ENCODE results near the gene CD300LG. TPM values are rescaled to one million over a fixed set of nuclear protein-coding genes. Genes with fewer than 3 reads are reported as not detected.

CD300LG gene
- total RNA-seq, 2 donors from 2014 or later, result 0.32 TPM; not detected in 1

- Histone ChIP-seq H3K9me3 (no peaks in the 10 kb centered on the region), H3K4me3 (no peak overlapping the region), H3K9ac (ENCODE audit: low read depth in 2 of 2, low read length in 2 of 2) (no peak overlapping the region), H3K27ac (no peak overlapping the region), H3K4me1 (no peaks in the 10 kb centered on the region), H3K27me3 (no peaks in the 10 kb centered on the region), H3K36me3 (no peaks in the 10 kb centered on the region)
- intact Hi-C loops (cut with DNase I), result no loop called here
- no peak for DNase-seq
- TF ChIP-seq CTCF (IDR thresholded peaks at IDR 0.05), result no peak
Observed at GRCh38 chr17:43812396-43813265, 34.3 kb upstream of the CD300LG start.

DNA sequence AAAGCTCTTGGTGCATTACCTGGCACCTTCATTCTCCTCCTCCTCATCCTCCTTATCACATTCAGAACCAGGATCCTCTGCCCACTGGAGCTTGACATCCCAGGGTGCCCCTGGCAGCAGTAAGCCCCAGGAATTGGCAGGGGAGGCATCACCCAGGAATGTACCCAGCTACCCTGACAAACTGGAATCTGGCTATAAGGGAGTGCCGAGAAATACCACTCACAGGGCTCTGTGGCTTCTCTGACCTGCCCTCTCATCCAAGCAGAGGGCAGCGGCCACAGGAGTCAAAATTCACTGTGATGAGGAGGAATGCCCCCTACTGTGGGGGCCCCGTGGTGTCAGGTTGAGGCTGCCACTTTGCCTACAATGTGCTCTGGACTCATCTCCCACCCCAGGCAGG, 33.6 kb upstream of the CD300LG start:
- H3K9ac ChIP-seq (ENCODE audit: low read depth in 2 of 2, low read length in 2 of 2), result no peak overlapping the region
- no peak for DNase-seq

DNA sequence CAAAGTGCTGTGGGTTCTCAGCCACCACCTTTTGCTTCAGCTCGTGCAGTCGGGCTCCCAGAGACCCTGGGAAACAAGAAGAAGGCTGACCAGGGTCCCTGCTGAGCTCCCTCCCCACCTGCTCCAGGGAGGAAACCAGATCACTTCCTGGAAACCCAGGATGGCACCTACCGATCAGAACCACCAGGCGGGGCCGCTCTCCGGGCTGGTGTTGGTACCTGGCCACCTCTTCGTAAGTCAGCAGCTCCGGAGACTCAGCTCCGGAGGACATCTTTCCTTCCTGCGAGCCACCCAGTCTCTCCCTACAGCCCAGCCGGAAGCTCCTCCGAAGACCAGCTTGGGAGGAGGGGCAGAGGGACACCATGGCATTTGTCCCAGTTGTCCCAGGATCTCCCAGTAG, 33.0 kb upstream of the CD300LG start:
- Histone ChIP-seq H3K9me3 (no peaks in the 10 kb centered on the region), H3K4me3 (no peak overlapping the region), H3K27ac (no peak overlapping the region), H3K9ac (ENCODE audit: low read depth in 2 of 2, low read length in 2 of 2) (no peak overlapping the region), H3K36me3 (no peaks in the 10 kb centered on the region), H3K27me3 (no peaks in the 10 kb centered on the region), H3K4me1 (no peaks in the 10 kb centered on the region)
- DNase-seq, result no peak
- intact Hi-C loops (cut with DNase I), result no loop called here
- no peak for TF ChIP-seq CTCF (IDR thresholded peaks at IDR 0.05)

More for the DNA sequence above, 33.6 kb upstream of the CD300LG start:
- Histone ChIP-seq H3K9me3 (no peaks in the 10 kb centered on the region), H3K4me3 (no peak overlapping the region), H3K27me3 (no peaks in the 10 kb centered on the region), H3K27ac (no peak overlapping the region), H3K4me1 (no peaks in the 10 kb centered on the region), H3K36me3 (no peaks in the 10 kb centered on the region)
- intact Hi-C loops (cut with DNase I), result no loop called here
- TF ChIP-seq CTCF (IDR thresholded peaks at IDR 0.05), result no peak

GRCh38 chr17:43814714-43815113, 32.3 kb upstream of the CD300LG start:
- H3K9ac ChIP-seq (ENCODE audit: low read depth in 2 of 2, low read length in 2 of 2), result no peak overlapping the region
- intact Hi-C loops (cut with DNase I), result no loop called here
- no peaks in the 10 kb centered on the region for H3K27me3 ChIP-seq
- H3K36me3 ChIP-seq, result no peaks in the 10 kb centered on the region
- H3K4me3 ChIP-seq, result no peak overlapping the region
- H3K27ac ChIP-seq, result no peak overlapping the region
- H3K9me3 ChIP-seq, result no peaks in the 10 kb centered on the region
- no peak for DNase-seq
- H3K4me1 ChIP-seq, result no peaks in the 10 kb centered on the region
- TF ChIP-seq CTCF (IDR thresholded peaks at IDR 0.05), result no peak

- Histone ChIP-seq H3K27me3 (no peaks in the 10 kb centered on the region), H3K36me3 (no peaks in the 10 kb centered on the region), H3K27ac (no peak overlapping the region), H3K9ac (ENCODE audit: low read depth in 2 of 2, low read length in 2 of 2) (no peak overlapping the region), H3K9me3 (no peaks in the 10 kb centered on the region), H3K4me3 (no peak overlapping the region), H3K4me1 (no peaks in the 10 kb centered on the region)
- no peak for DNase-seq
- no peak for TF ChIP-seq CTCF (IDR thresholded peaks at IDR 0.05)
- intact Hi-C loops (cut with DNase I), result no loop called here
Observed at GRCh38 chr17:43816336-43817320, 30.3 kb upstream of the CD300LG start.

Data from colonic mucosa (tissue), 4 donors.